Endothelial cell of umbilical vein (primary cell): ENCODE data around the gene MSL1.

Source experiments
- EZH2 ChIP-seq: IDR thresholded peaks from 2 replicates; pipeline ENCODE4 v1.6.1; 2012; ENCODE audit warnings: borderline replicate concordance, low read depth, mild to moderate bottlenecking, moderate library complexity, low read length, inconsistent platforms; ENCODE audit not compliant: severe bottlenecking
- JUN ChIP-seq: IDR thresholded peaks from 2 replicates; pipeline ENCODE4 v1.6.1; 2011; ENCODE audit warnings: borderline replicate concordance, low read depth; ENCODE audit not compliant: insufficient read length, insufficient read depth
- MAX ChIP-seq: IDR thresholded peaks from 2 replicates; pipeline ENCODE4 v1.6.1; 2011; ENCODE audit not compliant: insufficient read depth, insufficient read length
- MYC ChIP-seq: IDR thresholded peaks from one replicate; pipeline ENCODE4 v1.6.1; 2011; ENCODE audit warnings: mild to moderate bottlenecking, low read depth, low read length
- POLR2A ChIP-seq: IDR thresholded peaks from 2 replicates; pipeline ENCODE4 v1.6.1; 2012; ENCODE audit warnings: low read depth, mild to moderate bottlenecking, control low read depth, low read length
- POLR2AphosphoS5 ChIP-seq: IDR thresholded peaks from 2 replicates; pipeline ENCODE4 v1.6.1; 2012; ENCODE audit warnings: low read depth, mild to moderate bottlenecking, control low read depth, low read length, moderate library complexity; ENCODE audit not compliant: insufficient read depth
- TF ChIP-seq, protein P1 (sequence below), 2 donors: IDR thresholded peaks; 1 replicate in 1 of 2; 2 replicates in 1 of 2; pipeline ENCODE4 v1.5.1; 2011; ENCODE audit warnings: low read length in 2 of 2, mild to moderate bottlenecking in 2 of 2, moderate library complexity in 2 of 2, control low read depth in 1 of 2, inconsistent platforms in 1 of 2, low read depth in 1 of 2; ENCODE audit not compliant: insufficient read depth in 1 of 2; ENCODE audit errors: extremely low read depth in 1 of 2

DNA sequence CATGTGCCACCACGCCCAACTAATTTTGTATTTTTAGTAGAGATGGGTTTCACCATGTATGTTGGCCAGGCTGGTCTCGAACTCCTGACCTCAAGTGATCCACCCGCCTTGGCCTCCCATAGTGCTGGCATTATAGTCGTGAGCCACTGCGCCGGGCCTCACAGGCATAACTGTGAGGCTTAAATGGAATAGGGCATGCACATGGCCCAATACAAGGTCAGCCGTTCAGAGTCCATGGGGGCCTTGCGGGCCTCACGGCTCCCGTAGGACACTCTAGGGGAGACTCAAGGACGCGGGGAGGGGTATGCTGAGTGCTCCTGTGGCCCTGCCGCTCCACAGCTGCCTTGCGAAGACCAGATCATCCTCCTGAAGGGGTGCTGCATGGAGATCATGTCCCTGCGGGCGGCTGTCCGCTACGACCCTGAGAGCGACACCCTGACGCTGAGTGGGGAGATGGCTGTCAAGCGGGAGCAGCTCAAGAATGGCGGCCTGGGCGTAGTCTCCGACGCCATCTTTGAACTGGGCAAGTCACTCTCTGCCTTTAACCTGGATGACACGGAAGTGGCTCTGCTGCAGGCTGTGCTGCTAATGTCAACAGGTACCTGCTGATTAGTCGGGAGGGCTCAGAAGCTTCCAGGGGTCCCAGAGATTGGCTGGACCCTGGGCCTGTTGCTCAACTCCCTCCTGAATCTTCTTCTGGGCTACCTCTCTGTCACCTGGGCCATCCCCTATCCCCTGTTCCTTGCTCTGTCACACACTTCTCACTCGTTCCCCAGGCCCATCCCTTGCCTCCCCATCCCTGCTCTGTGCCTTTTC, 33.7 kb upstream of the MSL1 start:
- TF ChIP-seq JUN (no peak), MYC (no peak), POLR2A (no peak), EZH2 (no peak), POLR2AphosphoS5 (no peak), MAX (no peak)
- TF ChIP-seq, protein P1, sequence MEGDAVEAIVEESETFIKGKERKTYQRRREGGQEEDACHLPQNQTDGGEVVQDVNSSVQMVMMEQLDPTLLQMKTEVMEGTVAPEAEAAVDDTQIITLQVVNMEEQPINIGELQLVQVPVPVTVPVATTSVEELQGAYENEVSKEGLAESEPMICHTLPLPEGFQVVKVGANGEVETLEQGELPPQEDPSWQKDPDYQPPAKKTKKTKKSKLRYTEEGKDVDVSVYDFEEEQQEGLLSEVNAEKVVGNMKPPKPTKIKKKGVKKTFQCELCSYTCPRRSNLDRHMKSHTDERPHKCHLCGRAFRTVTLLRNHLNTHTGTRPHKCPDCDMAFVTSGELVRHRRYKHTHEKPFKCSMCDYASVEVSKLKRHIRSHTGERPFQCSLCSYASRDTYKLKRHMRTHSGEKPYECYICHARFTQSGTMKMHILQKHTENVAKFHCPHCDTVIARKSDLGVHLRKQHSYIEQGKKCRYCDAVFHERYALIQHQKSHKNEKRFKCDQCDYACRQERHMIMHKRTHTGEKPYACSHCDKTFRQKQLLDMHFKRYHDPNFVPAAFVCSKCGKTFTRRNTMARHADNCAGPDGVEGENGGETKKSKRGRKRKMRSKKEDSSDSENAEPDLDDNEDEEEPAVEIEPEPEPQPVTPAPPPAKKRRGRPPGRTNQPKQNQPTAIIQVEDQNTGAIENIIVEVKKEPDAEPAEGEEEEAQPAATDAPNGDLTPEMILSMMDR (IDR thresholded peaks at IDR 0.05; ENCODE audit: extremely low read depth in 1 of 2, insufficient read depth in 1 of 2, low read depth in 1 of 2, low read length in 2 of 2), result no peak
